Memory B cell (primary cell): Measurements from ENCODE around the gene RERG.
A peak's percentile ranks its signal among the peaks of the same experiment; 100 is the strongest.

Experiments used
- ATAC-seq: fragments of 150-1000 bp; cut with Tn5 transposase; 2 replicates; pipeline ENCODE4 v1.10.0; 2021; ENCODE audit warnings: low read depth, mild to moderate bottlenecking, moderate library complexity
- DNase-seq, 2 donors: peaks; one replicate each; pipeline ENCODE4 v3.0.0; 2022; ENCODE audit warnings: low spot score in 2 of 2
- H3K27ac Mint-ChIP-seq: one replicate; pipeline ENCODE4 v1.8.0; 2022; ENCODE audit warnings: mild to moderate bottlenecking, moderate library complexity, mixed read lengths
- H3K27me3 Mint-ChIP-seq: one replicate; pipeline ENCODE4 v1.8.0; 2022; ENCODE audit warnings: mixed read lengths
- H3K36me3 Mint-ChIP-seq: one replicate; pipeline ENCODE4 v1.8.0; 2022; ENCODE audit warnings: mild to moderate bottlenecking, mixed read lengths
- H3K4me1 Mint-ChIP-seq: one replicate; pipeline ENCODE4 v1.8.0; 2022; ENCODE audit warnings: mixed read lengths
- H3K4me3 Mint-ChIP-seq: one replicate; pipeline ENCODE4 v1.8.0; 2022; ENCODE audit warnings: mild to moderate bottlenecking, moderate library complexity, mixed read lengths
- H3K9me3 Mint-ChIP-seq: one replicate; pipeline ENCODE4 v1.8.0; 2022; ENCODE audit warnings: mixed read lengths

Gene RERG

GRCh38 chr12:15163030-15163976 is 57.9 kb downstream of the RERG start:
- ATAC-seq (no peak), DNase-seq (no peak)
- Mint-ChIP-seq H3K27ac (no peak overlapping the region), H3K4me1 (no peaks in the 10 kb centered on the region), H3K36me3 (no peaks in the 10 kb centered on the region), H3K4me3 (no peak overlapping the region), H3K9me3 (no peaks in the 10 kb centered on the region), H3K27me3 (peaks cover 7% of the 10 kb centered on the region)

GRCh38 chr12:15158083-15158482 is 63.1 kb downstream of the RERG start:
- Mint-ChIP-seq H3K9me3 (no peaks in the 10 kb centered on the region), H3K27ac (no peak overlapping the region), H3K4me1 (no peaks in the 10 kb centered on the region), H3K27me3 (peaks cover 7% of the 10 kb centered on the region), H3K36me3 (no peaks in the 10 kb centered on the region), H3K4me3 (no peak overlapping the region)
- DNase-seq (no peak), ATAC-seq (no peak)

GRCh38 chr12:15157269-15157671 is 63.9 kb downstream of the RERG start:
- no peaks in the 10 kb centered on the region for H3K9me3 Mint-ChIP-seq
- no peak for DNase-seq
- H3K4me1 Mint-ChIP-seq, result no peaks in the 10 kb centered on the region
- H3K4me3 Mint-ChIP-seq, result no peak overlapping the region
- H3K27ac Mint-ChIP-seq, result no peak overlapping the region
- no peak for ATAC-seq
- H3K36me3 Mint-ChIP-seq, result no peaks in the 10 kb centered on the region
- H3K27me3 Mint-ChIP-seq, result peaks cover 5% of the 10 kb centered on the region

GRCh38 chr12:15155271-15155670 is 65.9 kb downstream of the RERG start:
- H3K36me3 Mint-ChIP-seq, result no peaks in the 10 kb centered on the region
- H3K4me1 Mint-ChIP-seq, result no peaks in the 10 kb centered on the region
- no peaks in the 10 kb centered on the region for H3K9me3 Mint-ChIP-seq

GRCh38 chr12:15154103-15154502 is 67.1 kb downstream of the RERG start:
- no peaks in the 10 kb centered on the region for H3K36me3 Mint-ChIP-seq
- no peak for DNase-seq
- no peak for ATAC-seq
- no peak overlapping the region for H3K27ac Mint-ChIP-seq
- no peaks in the 10 kb centered on the region for H3K9me3 Mint-ChIP-seq
- H3K27me3 Mint-ChIP-seq, result peaks cover 1% of the 10 kb centered on the region
- no peaks in the 10 kb centered on the region for H3K4me1 Mint-ChIP-seq
- H3K4me3 Mint-ChIP-seq, result no peak overlapping the region

More at GRCh38 chr12:15155271-15155670, 65.9 kb downstream of the RERG start:
- Mint-ChIP-seq H3K27me3 (no peaks in the 10 kb centered on the region), H3K27ac (no peak overlapping the region), H3K4me3 (no peak overlapping the region)
- ATAC-seq, result no peak
- no peak for DNase-seq

- Mint-ChIP-seq H3K27me3 (peaks cover 1% of the 10 kb centered on the region), H3K27ac (no peak overlapping the region), H3K4me1 (no peaks in the 10 kb centered on the region), H3K9me3 (no peaks in the 10 kb centered on the region), H3K36me3 (no peaks in the 10 kb centered on the region), H3K4me3 (no peak overlapping the region)
- ATAC-seq, result no peak
- DNase-seq, result no peak
Observed at GRCh38 chr12:15152868-15153267, 68.3 kb downstream of the RERG start.

GRCh38 chr12:15152456-15152855 is 68.8 kb downstream of the RERG start:
- Mint-ChIP-seq H3K4me3 (no peak overlapping the region), H3K9me3 (no peaks in the 10 kb centered on the region), H3K36me3 (no peaks in the 10 kb centered on the region), H3K27ac (no peak overlapping the region), H3K4me1 (no peaks in the 10 kb centered on the region), H3K27me3 (peaks cover 1% of the 10 kb centered on the region)
- no peak for DNase-seq
- ATAC-seq, result no peak

GRCh38 chr12:15151161-15152091 is 69.8 kb downstream of the RERG start:
- Mint-ChIP-seq H3K27me3 (peaks cover 1% of the 10 kb centered on the region), H3K4me1 (no peaks in the 10 kb centered on the region), H3K9me3 (no peaks in the 10 kb centered on the region), H3K36me3 (no peaks in the 10 kb centered on the region), H3K27ac (no peak overlapping the region), H3K4me3 (no peak overlapping the region)
- no peak for ATAC-seq
- peak in 1 of 2 donors; percentile 3 for DNase-seq

GRCh38 chr12:15146585-15146984 is 74.6 kb downstream of the RERG start:
- Mint-ChIP-seq H3K27ac (no peak overlapping the region), H3K27me3 (peaks cover 16% of the 10 kb centered on the region), H3K36me3 (no peaks in the 10 kb centered on the region), H3K9me3 (no peaks in the 10 kb centered on the region), H3K4me3 (no peak overlapping the region), H3K4me1 (no peaks in the 10 kb centered on the region)
- DNase-seq, result no peak
- no peak for ATAC-seq

- H3K27ac Mint-ChIP-seq, result no peak overlapping the region
- H3K4me3 Mint-ChIP-seq, result no peak overlapping the region
- ATAC-seq (no peak), DNase-seq (no peak)
- no peaks in the 10 kb centered on the region for H3K36me3 Mint-ChIP-seq
- H3K4me1 Mint-ChIP-seq, result no peaks in the 10 kb centered on the region
- H3K9me3 Mint-ChIP-seq, result no peaks in the 10 kb centered on the region
- H3K27me3 Mint-ChIP-seq, result peaks cover 20% of the 10 kb centered on the region
Observed at GRCh38 chr12:15143467-15143866, 77.8 kb downstream of the RERG start.

GRCh38 chr12:15142711-15143110 is 78.5 kb downstream of the RERG start:
- H3K4me3 Mint-ChIP-seq, result no peak overlapping the region
- no peaks in the 10 kb centered on the region for H3K9me3 Mint-ChIP-seq
- DNase-seq (no peak), ATAC-seq (no peak)
- peaks cover 20% of the 10 kb centered on the region for H3K27me3 Mint-ChIP-seq
- H3K36me3 Mint-ChIP-seq, result no peaks in the 10 kb centered on the region
- H3K27ac Mint-ChIP-seq, result no peak overlapping the region
- H3K4me1 Mint-ChIP-seq, result no peaks in the 10 kb centered on the region

GRCh38 chr12:15131431-15131830 is 89.8 kb downstream of the RERG start:
- Mint-ChIP-seq H3K4me3 (no peak overlapping the region), H3K27me3 (peaks cover 9% of the 10 kb centered on the region), H3K9me3 (no peaks in the 10 kb centered on the region), H3K36me3 (no peaks in the 10 kb centered on the region), H3K4me1 (no peaks in the 10 kb centered on the region), H3K27ac (no peak overlapping the region)
- ATAC-seq (no peak), DNase-seq (no peak)

- H3K4me1 Mint-ChIP-seq, result no peaks in the 10 kb centered on the region
- no peaks in the 10 kb centered on the region for H3K9me3 Mint-ChIP-seq
- H3K27me3 Mint-ChIP-seq, result peaks cover 10% of the 10 kb centered on the region
- ATAC-seq, result no peak
- DNase-seq, result no peak
- H3K4me3 Mint-ChIP-seq, result no peak overlapping the region
- no peak overlapping the region for H3K27ac Mint-ChIP-seq
- no peaks in the 10 kb centered on the region for H3K36me3 Mint-ChIP-seq
Observed at GRCh38 chr12:15130541-15130940, 90.7 kb downstream of the RERG start.

GRCh38 chr12:15123401-15123800 is 97.8 kb downstream of the RERG start:
- H3K4me3 Mint-ChIP-seq, result no peak overlapping the region

More at GRCh38 chr12:15123401-15123800, 97.8 kb downstream of the RERG start:
- ATAC-seq (no peak), DNase-seq (no peak)
- H3K9me3 Mint-ChIP-seq, result no peaks in the 10 kb centered on the region
- no peaks in the 10 kb centered on the region for H3K4me1 Mint-ChIP-seq
- H3K27me3 Mint-ChIP-seq, result peaks cover 1% of the 10 kb centered on the region
- no peaks in the 10 kb centered on the region for H3K36me3 Mint-ChIP-seq
- no peak overlapping the region for H3K27ac Mint-ChIP-seq
